GM18951 (cell line): ENCODE results near the gene CNTNAP4.

Experiments
- POLR2A ChIP-seq: IDR thresholded peaks from 4 replicates; pipeline ENCODE4 v1.6.1; 2011; ENCODE audit warnings: mild to moderate bottlenecking; ENCODE audit not compliant: insufficient read length, insufficient read depth; ENCODE audit errors: extremely low read depth
- in situ Hi-C: fragments of 300-500 bp; cut with MboI; formaldehyde crosslinking; loops from one replicate; pipeline ENCODE4 v1.12.0; 2022; ENCODE audit warnings: low sequenced_read_pairs, mixed read lengths, inconsistent platforms; ENCODE audit not compliant: unreplicated experiment

Gene CNTNAP4

GRCh38 chr16:76280421-76281215 is 3.4 kb downstream of the CNTNAP4 start:
- TF ChIP-seq POLR2A = no peak
- in situ Hi-C loops = no loop called here

- in situ Hi-C loops = no loop called here
Measured at GRCh38 chr16:76287466-76287865, 10.3 kb downstream of the CNTNAP4 start.

GRCh38 chr16:76292218-76292617 is 15.0 kb downstream of the CNTNAP4 start:
- no peak for TF ChIP-seq POLR2A
- in situ Hi-C loops = no loop called here

More at GRCh38 chr16:76287466-76287865, 10.3 kb downstream of the CNTNAP4 start:
- no peak for TF ChIP-seq POLR2A

- in situ Hi-C loops = no loop called here
- no peak for TF ChIP-seq POLR2A
Measured at GRCh38 chr16:76293980-76294379, 16.8 kb downstream of the CNTNAP4 start.

- no peak for TF ChIP-seq POLR2A
- in situ Hi-C loops = no loop called here
Measured at GRCh38 chr16:76294396-76295214, 17.4 kb downstream of the CNTNAP4 start.

GRCh38 chr16:76297941-76298340 is 20.7 kb downstream of the CNTNAP4 start:
- TF ChIP-seq POLR2A = no peak
- in situ Hi-C loops = no loop called here

GRCh38 chr16:76303637-76304314 is 26.6 kb downstream of the CNTNAP4 start:
- in situ Hi-C loops = no loop called here
- TF ChIP-seq POLR2A = no peak

GRCh38 chr16:76309639-76310335 is 32.6 kb downstream of the CNTNAP4 start:
- in situ Hi-C loops = no loop called here
- no peak for TF ChIP-seq POLR2A

- TF ChIP-seq POLR2A = no peak
- in situ Hi-C loops = no loop called here
Measured at GRCh38 chr16:76311260-76311659, 34.1 kb downstream of the CNTNAP4 start.

- in situ Hi-C loops = no loop called here
- TF ChIP-seq POLR2A = no peak
Measured at GRCh38 chr16:76318565-76318964, 41.4 kb downstream of the CNTNAP4 start.

GRCh38 chr16:76329106-76329505 is 51.9 kb downstream of the CNTNAP4 start:
- in situ Hi-C loops = no loop called here
- no peak for TF ChIP-seq POLR2A

- TF ChIP-seq POLR2A = no peak
- in situ Hi-C loops = no loop called here
Measured at GRCh38 chr16:76335180-76335974, 58.2 kb downstream of the CNTNAP4 start.
